Neuronal stem cell (in vitro differentiated cells): ENCODE results near the gene TWF2.

Experiments used
- DNase-seq: peaks from one replicate; pipeline ENCODE4 v3.0.0-alpha.2; 2013; ENCODE audit warnings: low spot score
- H2AFZ ChIP-seq: one replicate; pipeline ENCODE4 v1.6.1; 2013; ENCODE audit warnings: mild to moderate bottlenecking, low read length, inconsistent platforms
- H2AK5ac ChIP-seq: 2 replicates; pipeline ENCODE4 v1.6.1; 2013; ENCODE audit warnings: low read depth, mild to moderate bottlenecking, inconsistent platforms, low read length, moderate library complexity, mixed read lengths
- H2BK120ac ChIP-seq: 2 replicates; pipeline ENCODE4 v1.6.1; 2013; ENCODE audit warnings: low read depth, mild to moderate bottlenecking, inconsistent platforms, low read length, moderate library complexity, mixed read lengths
- H2BK12ac ChIP-seq: one replicate; pipeline ENCODE4 v1.6.1; 2013; ENCODE audit warnings: low read length, inconsistent platforms
- H2BK15ac ChIP-seq: 2 replicates; pipeline ENCODE4 v1.6.1; 2013; ENCODE audit warnings: mild to moderate bottlenecking, low read length, inconsistent platforms, mixed read lengths
- H2BK5ac ChIP-seq: one replicate; pipeline ENCODE4 v1.6.1; 2013; ENCODE audit warnings: inconsistent platforms, mild to moderate bottlenecking, low read length, moderate library complexity
- H3K14ac ChIP-seq: one replicate; pipeline ENCODE4 v1.6.1; 2013; ENCODE audit warnings: low read length, inconsistent platforms
- H3K18ac ChIP-seq: 2 replicates; pipeline ENCODE4 v1.6.1; 2013; ENCODE audit warnings: low read length, inconsistent platforms
- H3K23ac ChIP-seq: 2 replicates; pipeline ENCODE4 v1.6.1; 2013; ENCODE audit warnings: low read depth, mild to moderate bottlenecking, mixed read lengths, low read length, inconsistent platforms; ENCODE audit not compliant: poor library complexity
- H3K27ac ChIP-seq: replicated peaks from 3 replicates; pipeline ENCODE4 v1.5.1; 2013; ENCODE audit warnings: low read length, inconsistent platforms
- H3K27me3 ChIP-seq, 3 experiments: 2 replicates each; pipeline ENCODE4 v1.6.1; 2013; ENCODE audit warnings: low read length in 3 of 3, mild to moderate bottlenecking in 2 of 3, inconsistent platforms in 1 of 3, low read depth in 1 of 3, mixed read lengths in 1 of 3, moderate library complexity in 1 of 3; ENCODE audit not compliant: control insufficient read depth in 3 of 3, insufficient read depth in 3 of 3
- H3K36me3 ChIP-seq, 2 donors: replicated peaks in 1 of 2; 2 replicates each; pipeline ENCODE4 v1.6.1; 2013; ENCODE audit warnings: low read length in 2 of 2; ENCODE audit not compliant: control insufficient read depth in 2 of 2, insufficient read depth in 2 of 2
- H3K4ac ChIP-seq: 2 replicates; pipeline ENCODE4 v1.6.1; 2013; ENCODE audit warnings: inconsistent platforms, mild to moderate bottlenecking, low read length, moderate library complexity
- H3K4me1 ChIP-seq, 2 donors: 1 replicate in 1 of 2; 2 replicates in 1 of 2; pipeline ENCODE4 v1.6.1; 2013; ENCODE audit warnings: low read length in 2 of 2, low read depth in 1 of 2; ENCODE audit not compliant: control insufficient read depth in 2 of 2, insufficient read depth in 1 of 2
- H3K4me2 ChIP-seq: one replicate; pipeline ENCODE4 v1.6.1; 2013; ENCODE audit warnings: mild to moderate bottlenecking, low read length, inconsistent platforms; ENCODE audit not compliant: insufficient read depth, poor library complexity, severe bottlenecking
- H3K4me3 ChIP-seq, 2 donors: 2 replicates each; pipeline ENCODE4 v1.5.1; 2013; ENCODE audit warnings: low read length in 2 of 2, mild to moderate bottlenecking in 2 of 2, inconsistent platforms in 1 of 2, moderate library complexity in 1 of 2
- H3K79me1 ChIP-seq: one replicate; pipeline ENCODE4 v1.6.1; 2013; ENCODE audit warnings: low read depth, mild to moderate bottlenecking, inconsistent platforms, low read length, moderate library complexity
- H3K9ac ChIP-seq: one replicate; pipeline ENCODE4 v1.6.1; 2013; ENCODE audit warnings: mild to moderate bottlenecking, low read depth, low read length, inconsistent platforms; ENCODE audit not compliant: poor library complexity
- H3K9me3 ChIP-seq, 2 donors: replicated peaks in 1 of 2; 2 replicates each; pipeline versions ENCODE3 to v1.6.1; 2013; ENCODE audit warnings: low read length in 2 of 2, mild to moderate bottlenecking in 2 of 2, inconsistent platforms in 1 of 2, low read depth in 1 of 2, mixed read lengths in 1 of 2, moderate library complexity in 1 of 2; ENCODE audit not compliant: control insufficient read depth in 2 of 2, insufficient read depth in 1 of 2
- H4K8ac ChIP-seq: one replicate; pipeline ENCODE4 v1.6.1; 2013; ENCODE audit warnings: low read depth, mild to moderate bottlenecking, inconsistent platforms, low read length, moderate library complexity
- H4K91ac ChIP-seq: one replicate; pipeline ENCODE4 v1.6.1; 2013; ENCODE audit warnings: low read length, low read depth, mild to moderate bottlenecking, inconsistent platforms; ENCODE audit not compliant: poor library complexity
- whole genome bisulfite sequencing, 2 donors: extraction: QIAGEN DNeasy Blood & Tissue Kit; methylation state at CpG; one replicate each; pipeline ENCODE4 v1.1.7; 2013; ENCODE audit warnings: missing lambda C conversion rate in 2 of 2, mixed read lengths in 1 of 2; ENCODE audit not compliant: insufficient read length in 2 of 2, insufficient replicate concordance in 1 of 2; ENCODE audit errors: extremely low coverage in 2 of 2; 5-methylcytosine and 5-hydroxymethylcytosine counted together

TWF2 gene

DNA sequence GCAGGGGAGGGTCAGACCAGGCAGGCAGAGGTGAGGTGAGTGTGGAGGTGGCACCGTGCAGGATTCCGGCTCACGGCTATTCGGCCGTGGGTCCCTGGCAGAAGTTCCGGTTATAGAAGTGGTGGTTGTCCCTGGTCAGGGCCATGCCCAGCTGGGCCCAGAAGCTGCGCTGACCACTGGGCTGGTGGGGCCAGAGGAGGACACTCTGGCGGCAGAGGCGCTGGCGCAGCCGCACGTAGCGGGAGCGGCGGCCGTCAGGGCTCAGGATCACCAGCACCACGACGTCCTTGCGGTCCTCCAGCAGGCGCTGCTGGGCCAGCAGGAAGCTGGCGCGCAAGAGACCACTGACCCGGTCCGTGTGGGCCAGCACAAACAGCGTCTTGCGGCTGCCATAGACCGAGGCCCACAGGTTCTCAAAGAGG, 17.8 kb downstream of the TWF2 start:
- peak overlapping the region; percentile 68 for H3K23ac ChIP-seq
- no peak overlapping the region for H4K8ac ChIP-seq
- H2BK120ac ChIP-seq = no peak overlapping the region
- peak overlapping the region; percentile 66 for H2AFZ ChIP-seq
- H3K9ac ChIP-seq = no peak overlapping the region
- no peaks in the 10 kb centered on the region for H3K27me3 ChIP-seq
- peak overlapping the region; percentile 2 for H3K18ac ChIP-seq
- peak overlapping the region; percentile 13 for H2BK15ac ChIP-seq
- H3K4me2 ChIP-seq = no peak overlapping the region
- H2BK5ac ChIP-seq = peak overlapping the region; percentile 8
- H3K36me3 ChIP-seq = peaks cover 0 to 4% of the 10 kb centered on the region in 2 donors
- peaks cover 2% of the 10 kb centered on the region for H3K79me1 ChIP-seq
- no peak overlapping the region for H3K4ac ChIP-seq
- H4K91ac ChIP-seq = peak overlapping the region; percentile 90
- no peaks in the 10 kb centered on the region for H3K9me3 ChIP-seq
- peaks cover 11 to 14% of the 10 kb centered on the region in 2 donors for H3K4me1 ChIP-seq
- no peak overlapping the region for H3K27ac ChIP-seq
- no peak for DNase-seq
- peak overlapping the region; percentile 82 for H2BK12ac ChIP-seq
- H3K4me3 ChIP-seq = no peak overlapping the region
- peak overlapping the region; percentile 96 for H2AK5ac ChIP-seq
- no CpG with 5 or more reads among the region's 27 CpGs for WGBS, 2 donors
- H3K14ac ChIP-seq = peak overlapping the region; percentile 56

DNA sequence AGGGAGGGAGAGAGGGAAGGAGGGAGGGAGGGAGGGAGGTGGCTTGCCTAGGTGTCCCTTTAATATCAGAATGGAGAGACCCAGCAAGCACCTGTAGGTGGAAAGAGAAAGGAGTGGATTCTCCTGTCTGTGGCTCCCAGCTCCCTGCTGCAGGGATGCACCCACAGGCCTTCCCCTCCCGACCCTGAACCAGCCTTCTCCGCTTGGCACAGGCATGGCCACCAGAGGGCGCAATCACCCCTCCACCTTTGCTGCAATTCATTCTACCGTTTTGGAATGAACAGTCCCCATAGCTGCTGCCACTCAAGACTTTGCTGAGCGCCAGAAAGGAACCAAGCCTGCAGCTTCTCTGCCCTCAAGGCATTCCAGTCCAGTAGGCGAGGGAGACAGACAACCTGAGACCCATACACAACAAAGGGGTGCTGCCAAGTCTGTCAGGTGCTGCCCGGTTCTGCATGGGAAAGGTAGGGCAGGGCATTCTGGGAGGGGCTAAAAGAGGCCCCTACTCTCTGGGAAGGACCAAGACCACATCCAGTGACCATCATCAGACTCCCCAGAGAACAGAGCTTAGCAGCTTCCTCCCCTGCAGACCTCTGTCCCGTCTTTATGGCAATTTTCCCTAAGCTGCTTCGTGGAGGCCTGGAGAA, 18.5 kb downstream of the TWF2 start:
- Histone ChIP-seq H2AFZ (peak overlapping the region; percentile 66), H2AK5ac (no peak overlapping the region), H3K4me2 (no peak overlapping the region), H4K91ac (no peak overlapping the region), H3K23ac (no peak overlapping the region), H3K79me1 (peaks cover 2% of the 10 kb centered on the region), H4K8ac (no peak overlapping the region), H3K18ac (peak overlapping the region; percentile 42), H2BK15ac (peak overlapping the region; percentile 13), H3K9ac (no peak overlapping the region), H3K4me1 (peaks cover 11 to 14% of the 10 kb centered on the region in 2 donors), H2BK5ac (peak overlapping the region; percentile 8), H3K4ac (no peak overlapping the region), H2BK120ac (no peak overlapping the region), H3K14ac (no peak overlapping the region), H3K27me3 (no peaks in the 10 kb centered on the region), H3K4me3 (no peak overlapping the region), H2BK12ac (no peak overlapping the region), H3K9me3 (no peaks in the 10 kb centered on the region), H3K27ac (no peak overlapping the region), H3K36me3 (peaks cover 5 to 6% of the 10 kb centered on the region in 2 donors)
- peak; percentile 81 for DNase-seq
- no CpG with 5 or more reads among the region's 9 CpGs for WGBS, 2 donors

DNA sequence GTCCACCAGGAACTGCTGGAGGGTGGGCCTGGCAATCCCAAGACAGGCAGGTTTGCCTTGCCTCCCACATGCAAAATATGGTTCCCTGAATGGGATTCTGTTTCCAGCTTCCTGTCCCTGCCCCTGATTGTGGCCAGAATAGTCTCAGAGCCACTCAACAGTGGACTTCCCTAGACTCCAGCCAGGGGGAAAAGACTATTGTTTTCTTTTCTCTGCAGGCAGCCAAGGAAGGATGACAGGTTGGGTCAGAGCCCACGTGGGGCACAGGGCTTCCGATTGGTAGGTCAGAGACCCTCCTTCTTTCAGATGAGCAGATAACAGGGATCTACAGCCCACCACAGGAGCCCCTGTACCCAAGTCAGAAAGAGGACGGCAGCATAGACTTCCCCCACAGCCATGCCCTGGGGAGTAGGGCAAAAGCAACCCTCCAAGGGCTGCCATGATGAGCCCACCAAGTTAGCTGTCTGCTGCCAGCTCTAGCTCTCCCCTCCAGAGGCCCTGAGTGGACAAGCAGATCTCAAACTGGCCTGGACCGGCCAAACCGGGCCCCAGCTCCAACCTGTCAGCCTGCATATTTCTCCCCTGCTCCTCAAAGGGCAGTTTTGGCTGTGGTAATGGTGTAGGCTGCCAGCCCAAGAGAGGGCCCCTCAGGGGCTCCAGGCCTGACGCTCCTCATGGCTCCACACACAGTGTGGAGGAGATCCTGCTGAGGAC, 19.9 kb downstream of the TWF2 start:
- no peak overlapping the region for H2BK120ac ChIP-seq
- no peak overlapping the region for H2BK15ac ChIP-seq
- H3K27me3 ChIP-seq = no peaks in the 10 kb centered on the region
- H3K9me3 ChIP-seq = no peaks in the 10 kb centered on the region
- H3K9ac ChIP-seq = no peak overlapping the region
- no peak overlapping the region for H2BK12ac ChIP-seq
- no peak overlapping the region for H2BK5ac ChIP-seq
- H3K79me1 ChIP-seq = peaks cover 2% of the 10 kb centered on the region
- no peak overlapping the region for H3K27ac ChIP-seq
- H2AK5ac ChIP-seq = no peak overlapping the region
- no peak overlapping the region for H3K18ac ChIP-seq
- no peak for DNase-seq
- H3K4me3 ChIP-seq = no peak overlapping the region
- no peak overlapping the region for H4K8ac ChIP-seq
- peaks cover 16 to 20% of the 10 kb centered on the region in 2 donors for H3K36me3 ChIP-seq
- H3K23ac ChIP-seq = no peak overlapping the region
- H2AFZ ChIP-seq = peak overlapping the region; percentile 92
- no peak overlapping the region for H3K4me2 ChIP-seq
- H3K14ac ChIP-seq = no peak overlapping the region
- no peak overlapping the region for H3K4ac ChIP-seq
- no CpG with 5 or more reads among the region's 6 CpGs for WGBS, 2 donors
- H3K4me1 ChIP-seq = peaks cover 11 to 14% of the 10 kb centered on the region in 2 donors
- H4K91ac ChIP-seq = no peak overlapping the region

DNA sequence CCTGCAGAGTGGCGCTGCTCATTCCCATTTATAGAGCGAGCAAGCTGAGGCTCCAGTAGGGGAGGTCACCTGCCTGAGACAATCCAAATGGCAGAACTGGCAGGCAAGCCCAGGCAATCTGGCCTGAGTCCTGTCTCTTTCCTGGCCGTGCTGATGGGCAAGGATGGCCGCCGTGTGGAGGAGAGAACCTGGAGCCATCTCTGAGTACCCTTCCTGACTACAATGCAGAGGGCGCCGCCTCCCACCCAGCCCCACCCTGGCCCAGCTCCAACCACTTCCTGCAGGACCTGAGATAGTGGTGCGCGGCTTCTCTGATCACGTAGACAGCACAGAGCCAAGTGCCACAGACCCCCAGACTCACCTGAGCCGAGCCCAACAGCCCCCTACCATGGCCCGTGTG, 20.5 kb downstream of the TWF2 start:
- H3K4ac ChIP-seq = no peak overlapping the region
- peaks cover 2% of the 10 kb centered on the region for H3K79me1 ChIP-seq
- no peak overlapping the region for H3K4me3 ChIP-seq
- no peak for DNase-seq
- no peak overlapping the region for H2BK12ac ChIP-seq
- no peak overlapping the region for H2BK120ac ChIP-seq
- peaks cover 11 to 14% of the 10 kb centered on the region in 2 donors for H3K4me1 ChIP-seq
- H3K9ac ChIP-seq = no peak overlapping the region
- H3K23ac ChIP-seq = no peak overlapping the region
- H3K18ac ChIP-seq = no peak overlapping the region
- no peaks in the 10 kb centered on the region for H3K27me3 ChIP-seq
- no CpG with 5 or more reads among the region's 12 CpGs for WGBS, 2 donors
- no peak overlapping the region for H3K27ac ChIP-seq
- peaks cover 20 to 26% of the 10 kb centered on the region in 2 donors for H3K36me3 ChIP-seq
- H2AFZ ChIP-seq = peak overlapping the region; percentile 92
- no peaks in the 10 kb centered on the region for H3K9me3 ChIP-seq
- no peak overlapping the region for H2BK15ac ChIP-seq
- no peak overlapping the region for H3K14ac ChIP-seq
- no peak overlapping the region for H2BK5ac ChIP-seq
- H4K91ac ChIP-seq = no peak overlapping the region
- no peak overlapping the region for H4K8ac ChIP-seq
- H3K4me2 ChIP-seq = no peak overlapping the region
- H2AK5ac ChIP-seq = peak overlapping the region; percentile 51
